ENCODE measurements around the gene DOK4.

Gene DOK4

GRCh38 chr16:57476546-57477410 is 9.5 kb downstream of the DOK4 start:
- DNase-seq (ENCODE audit: low read depth): no peak

DNA sequence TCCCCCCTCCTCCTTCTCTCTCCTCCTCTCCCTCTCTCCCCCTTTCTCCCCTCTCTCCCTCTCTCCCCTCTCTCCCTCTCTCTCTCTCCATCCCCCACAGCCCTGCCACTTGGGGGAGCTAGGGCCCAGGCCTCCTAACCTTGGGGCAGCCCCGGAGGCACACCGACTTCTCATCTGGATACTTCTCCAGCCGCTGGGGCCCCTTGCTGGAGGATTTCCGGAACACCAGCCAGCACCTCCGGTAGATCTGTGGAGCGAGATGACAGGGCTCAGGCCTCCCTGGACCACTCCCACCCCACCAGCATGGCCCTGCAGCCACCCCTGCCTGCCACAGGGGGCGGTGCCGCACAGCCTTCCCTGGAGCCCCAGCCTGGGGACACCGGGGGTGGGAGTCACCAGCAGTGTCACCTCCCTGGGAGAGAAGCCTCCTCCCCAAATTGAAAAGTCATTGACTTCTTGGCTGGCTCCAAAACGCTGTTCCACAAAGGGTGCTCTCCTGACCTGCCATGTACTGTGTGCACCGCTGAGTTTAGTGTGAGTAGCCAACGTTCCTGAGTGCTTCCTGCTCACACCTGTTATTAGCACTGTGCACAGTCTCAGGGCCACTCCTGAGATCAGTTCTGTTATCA is 10.5 kb downstream of the DOK4 start:
- no peak for DNase-seq (ENCODE audit: low read depth)

GRCh38 chr16:57474671-57475661 is 11.3 kb downstream of the DOK4 start:
- DNase-seq (ENCODE audit: low read depth): no peak

DNA sequence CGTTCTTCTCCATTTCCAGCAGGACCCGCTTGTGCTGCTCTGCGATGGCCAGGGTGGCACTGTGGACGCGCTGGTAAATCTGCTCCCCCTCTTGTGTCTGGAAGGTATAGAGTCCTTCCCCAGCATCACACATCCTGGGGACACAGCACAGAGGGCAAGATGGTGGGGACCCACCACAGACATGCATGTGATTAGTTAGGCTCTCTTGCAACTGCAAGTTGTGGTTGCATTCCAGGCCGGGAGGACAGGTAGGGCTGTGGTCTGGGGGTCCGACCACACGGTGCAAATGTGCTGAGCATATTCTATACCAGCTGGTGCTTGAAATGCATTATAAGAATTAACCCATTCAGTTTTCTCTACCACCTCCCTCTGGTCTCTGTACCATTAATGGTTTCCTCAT is 12.4 kb downstream of the DOK4 start:
- no peak for DNase-seq (ENCODE audit: low read depth)

- no peak for DNase-seq (ENCODE audit: low read depth)
These were observed 13.0 kb downstream of the DOK4 start for GRCh38 chr16:57473176-57473840.

DNA sequence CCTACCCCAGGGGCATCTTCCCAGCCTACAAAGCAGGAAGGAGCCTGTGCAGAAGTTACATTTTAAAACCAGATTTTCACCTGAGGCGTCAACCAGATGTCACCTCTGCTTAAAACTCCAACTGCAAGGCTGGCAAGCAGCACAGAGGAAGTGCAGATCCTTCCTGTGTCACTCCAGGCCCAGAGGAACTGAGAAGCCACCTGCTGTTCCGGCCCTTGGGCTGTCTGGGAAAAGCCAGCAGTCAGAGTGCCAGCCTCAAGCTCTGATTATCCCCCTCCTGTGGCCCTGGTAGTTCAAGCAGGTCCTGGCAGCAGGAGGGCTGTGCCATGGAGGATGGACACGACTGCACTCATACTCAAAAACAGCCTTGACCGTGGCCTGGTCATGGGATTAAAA is 13.6 kb downstream of the DOK4 start:
- no peak for DNase-seq (ENCODE audit: low read depth)

DNA sequence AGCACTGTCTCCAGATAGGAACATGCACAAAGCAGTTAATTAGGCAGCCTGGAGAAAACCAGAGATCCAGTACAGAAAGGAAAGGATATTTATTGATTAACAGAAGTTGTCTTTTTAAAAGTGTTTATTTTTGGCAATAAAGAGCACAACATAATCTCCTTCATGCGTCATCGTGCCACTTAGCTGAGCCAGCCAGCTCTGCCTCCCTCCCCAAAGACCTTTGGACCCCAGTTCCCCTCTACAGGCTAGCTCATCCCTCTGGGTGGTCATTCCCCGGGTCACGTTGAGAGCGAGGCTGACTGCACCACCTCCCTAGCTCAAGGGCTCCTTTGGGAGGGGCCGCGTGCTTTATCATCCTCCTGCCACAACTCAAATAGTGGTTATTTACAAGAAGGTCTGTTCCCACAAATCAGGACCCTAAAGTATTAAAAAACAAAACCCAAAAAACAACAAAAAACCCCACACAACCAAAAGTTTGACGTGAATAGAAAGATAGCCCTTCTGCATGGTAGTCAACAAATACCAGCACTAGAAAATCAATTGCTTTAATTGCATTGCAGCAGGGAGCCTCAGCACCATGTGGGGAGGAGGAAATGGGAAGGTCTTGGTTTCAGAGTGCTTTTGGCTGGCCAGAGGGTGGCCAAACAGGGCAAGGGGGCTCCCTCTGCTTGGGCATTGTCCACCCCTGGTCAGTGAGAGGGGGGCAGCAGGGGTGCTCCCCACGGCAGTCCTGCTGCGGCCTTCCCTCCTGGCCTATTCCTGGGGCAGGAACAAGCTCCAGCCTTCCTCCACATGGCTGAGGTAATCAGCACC is 14.2 kb downstream of the DOK4 start:
- no peak for DNase-seq (ENCODE audit: low read depth)

DNA sequence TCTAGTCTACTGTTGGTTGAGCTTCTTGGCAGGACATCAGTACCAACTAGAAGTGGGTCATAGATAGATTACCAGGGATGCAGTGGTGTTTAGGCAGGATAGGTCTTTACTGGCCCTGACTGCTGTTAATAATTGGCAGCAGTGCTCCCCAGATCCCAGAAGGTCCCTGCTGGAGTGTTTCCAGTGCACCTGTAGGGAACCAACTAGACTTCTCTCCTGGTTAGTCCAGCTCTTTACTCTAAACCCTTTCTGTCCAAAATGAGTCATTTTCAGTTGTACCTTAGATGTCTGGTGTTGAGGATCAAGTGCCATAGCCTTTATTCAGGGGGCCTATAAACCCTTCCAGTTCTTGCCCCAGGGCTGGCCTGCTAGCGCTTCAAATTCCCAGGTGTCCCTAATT is 15.1 kb downstream of the DOK4 start:
- no peak for DNase-seq (ENCODE audit: low read depth)

GRCh38 chr16:57470711-57471110 is 15.6 kb downstream of the DOK4 start:
- DNase-seq (ENCODE audit: low read depth): no peak

DNA sequence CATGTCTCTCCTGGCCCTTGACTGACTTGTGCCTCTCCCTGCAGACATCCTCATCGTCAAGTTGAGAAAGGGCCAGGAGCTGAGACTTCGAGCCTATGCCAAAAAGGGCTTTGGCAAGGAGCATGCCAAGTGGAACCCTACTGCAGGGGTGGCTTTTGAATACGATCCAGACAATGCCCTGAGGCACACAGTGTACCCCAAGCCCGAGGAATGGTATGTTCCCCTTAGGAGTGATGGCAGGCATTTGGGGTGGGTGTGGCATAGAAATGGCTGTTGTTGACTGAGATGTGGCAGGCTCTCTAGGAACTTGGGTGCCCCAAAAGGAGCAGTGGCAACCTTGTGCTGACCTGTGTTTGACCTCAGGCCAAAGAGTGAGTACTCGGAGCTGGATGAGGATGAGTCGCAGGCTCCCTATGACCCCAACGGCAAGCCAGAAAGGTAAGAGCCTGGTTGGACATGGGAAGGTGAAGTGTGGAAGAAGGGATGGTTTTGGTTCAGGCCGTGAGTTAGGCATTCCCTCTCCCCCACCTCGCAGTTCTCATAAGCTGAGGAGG is 16.3 kb downstream of the DOK4 start:
- DNase-seq (ENCODE audit: low read depth): no peak

DNA sequence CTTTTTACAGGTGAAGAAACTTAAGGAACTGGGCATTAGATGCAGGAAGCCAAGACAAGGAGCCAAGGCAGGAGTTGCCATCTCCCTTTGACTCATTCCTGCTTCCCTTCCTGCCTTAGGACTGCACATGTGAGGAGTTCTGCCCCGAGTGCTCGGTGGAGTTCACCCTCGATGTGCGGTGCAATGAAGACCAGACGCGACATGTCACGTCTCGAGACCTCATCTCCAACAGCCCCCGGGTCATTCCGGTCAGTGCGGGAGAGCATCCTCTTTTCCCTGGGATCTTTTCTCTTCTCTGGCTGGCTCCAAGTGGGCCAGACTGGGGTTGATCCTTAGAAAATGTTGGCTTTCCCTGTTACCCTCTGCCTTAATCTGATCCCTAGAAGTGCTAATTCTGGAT is 17.2 kb downstream of the DOK4 start:
- no peak for DNase-seq (ENCODE audit: low read depth)

GRCh38 chr16:57468346-57468745 is 17.9 kb downstream of the DOK4 start:
- no peak for DNase-seq (ENCODE audit: low read depth)

DNA sequence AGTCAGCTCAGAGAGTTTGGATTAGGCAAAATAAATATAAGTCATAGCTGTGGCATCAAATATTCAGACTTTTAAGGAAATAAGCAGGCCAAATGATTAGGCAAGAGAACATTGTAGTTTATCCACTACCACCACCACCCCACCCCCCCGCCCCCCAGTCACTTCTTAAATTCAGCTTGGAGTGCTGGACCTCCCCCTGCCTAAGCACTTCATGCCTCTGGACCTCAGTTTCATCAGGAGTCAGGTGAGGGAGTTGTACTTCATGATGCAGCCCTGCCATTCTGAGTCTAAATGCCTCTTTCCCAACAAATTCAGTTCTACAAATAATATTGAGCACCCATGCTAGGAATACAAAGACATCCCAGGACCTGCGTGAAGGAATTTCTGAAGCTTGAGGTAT is 21.8 kb downstream of the DOK4 start:
- no peak for DNase-seq (ENCODE audit: low read depth)

DNA sequence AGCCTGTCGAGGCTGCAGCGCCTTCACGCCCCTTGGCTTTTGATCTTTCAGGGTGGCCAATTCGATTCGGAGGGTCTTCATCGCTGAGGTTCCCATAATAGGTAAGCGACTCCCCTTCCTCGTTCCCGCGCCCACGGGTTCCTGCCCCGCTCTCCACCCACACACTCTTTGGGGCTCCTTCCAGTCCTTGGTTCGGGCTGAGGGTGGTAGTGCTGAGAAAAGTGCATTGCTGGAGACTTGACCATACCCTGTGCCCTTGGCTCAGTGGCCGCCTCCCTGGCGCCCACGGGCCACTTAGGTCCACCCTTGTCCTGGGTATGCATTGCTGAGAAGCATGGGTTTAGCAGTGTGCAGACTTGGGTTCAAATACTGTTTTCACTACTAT is 23.3 kb downstream of the DOK4 start:
- DNase-seq (ENCODE audit: low read depth): no peak

GRCh38 chr16:57462209-57462977 is 23.9 kb downstream of the DOK4 start, which contains the start of gene POLR2C:
POLR2C (plus strand) TSS chr16:57462679; CDS start chr16:57462725, 46 bp downstream.
- DNase-seq (ENCODE audit: low read depth): peak; percentile 57

DNA sequence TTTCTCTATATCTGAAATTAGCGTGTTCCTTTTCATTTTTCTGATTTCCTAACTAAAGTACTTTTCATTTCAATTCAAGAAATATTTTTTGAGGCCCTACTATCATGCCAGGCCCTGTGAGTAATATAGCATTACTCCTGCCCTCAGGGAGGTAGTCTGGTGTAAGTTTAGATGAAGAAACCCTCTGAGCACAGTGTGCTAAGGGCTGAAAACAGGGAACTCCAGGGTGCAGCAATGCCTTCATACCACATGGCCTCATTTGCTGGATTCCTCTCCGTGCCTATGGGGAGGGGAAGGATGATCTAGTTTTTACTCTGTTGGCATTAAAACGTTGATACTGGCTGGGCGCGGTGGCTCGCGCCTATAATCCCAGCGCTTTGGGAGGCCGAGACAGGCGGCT is 34.3 kb downstream of the DOK4 start:
- DNase-seq (ENCODE audit: low read depth): no peak

DNA sequence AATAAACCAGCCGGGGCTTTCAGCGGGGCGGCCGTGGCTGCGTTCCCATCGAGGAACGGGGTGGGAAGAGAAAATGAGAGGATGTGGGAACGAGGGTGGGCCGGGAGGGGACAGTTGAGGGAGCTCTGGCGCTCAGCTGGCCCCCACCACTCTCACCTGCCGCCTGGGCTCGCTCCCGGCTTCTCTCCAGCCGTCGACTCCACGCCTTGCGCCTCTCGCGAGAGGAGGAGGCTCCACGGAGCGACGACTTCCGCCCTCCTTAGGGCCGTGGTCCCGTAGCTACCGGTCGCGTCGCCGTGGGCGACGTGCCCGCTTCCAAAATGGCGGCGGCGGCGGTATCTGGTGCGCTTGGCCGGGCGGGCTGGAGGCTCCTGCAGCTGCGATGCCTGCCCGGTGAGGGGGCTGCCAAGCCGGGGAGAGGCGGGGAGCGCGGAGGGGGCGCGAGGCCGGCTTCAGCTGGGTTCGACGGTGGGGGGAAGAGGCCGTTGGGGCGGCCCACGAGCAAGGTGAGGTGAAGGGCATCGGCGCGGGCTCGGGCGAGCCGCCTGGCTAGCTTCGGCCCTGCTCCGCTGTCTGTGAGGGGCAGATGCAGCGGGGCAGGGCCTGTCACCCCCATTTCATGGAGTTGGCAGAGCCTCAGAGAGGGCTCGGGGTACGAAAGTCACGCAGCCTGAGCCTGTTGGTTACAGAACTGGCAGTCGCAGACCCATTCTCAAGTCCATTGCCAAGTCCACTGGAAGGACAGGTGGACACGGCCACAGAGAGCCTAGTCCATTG is 38.9 kb downstream of the DOK4 start, which contains the start of the genes CIAPIN1 and COQ9:
Gene CIAPIN1, minus strand, starts transcription at position 200 of the 777 bp plus-strand sequence. CDS start 6,457 bp downstream, outside the sequence.
Gene COQ9, plus strand, starts transcription at position 294 of the 777 bp plus-strand sequence. Its CDS starts 27 bp downstream, at position 321.
- DNase-seq (ENCODE audit: low read depth): peak; percentile 87

DNA sequence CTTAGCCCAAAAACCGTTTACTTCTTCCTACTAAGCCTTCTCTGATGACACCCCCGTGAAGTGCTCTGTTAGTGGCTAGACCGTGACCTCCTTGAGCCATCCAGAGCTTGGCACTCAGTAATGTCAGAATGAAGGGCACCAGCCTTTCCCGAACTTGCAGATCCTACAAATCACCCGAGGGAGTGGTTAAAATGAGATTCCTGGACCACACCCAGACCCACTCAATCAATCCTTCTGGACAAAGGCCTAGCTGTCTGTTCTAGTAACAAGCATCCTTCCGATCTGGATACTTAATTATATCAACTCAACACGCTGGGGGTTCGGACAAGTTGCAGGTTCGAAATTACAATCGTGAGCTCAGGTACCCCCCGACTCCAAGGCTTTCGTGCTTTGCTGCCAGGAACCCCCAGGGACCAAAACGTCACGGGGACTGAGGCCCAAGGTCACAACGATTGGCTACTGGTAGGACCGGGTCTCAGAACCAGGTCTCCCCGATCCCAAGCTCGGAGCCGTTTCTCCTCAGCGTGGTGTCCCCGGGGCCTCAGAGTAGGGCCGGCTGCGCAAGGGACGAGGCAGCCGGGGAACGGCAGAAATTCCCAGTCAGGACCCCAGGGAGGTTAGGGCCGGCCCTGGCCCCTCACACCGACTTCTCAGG is 39.6 kb downstream of the DOK4 start:
- no peak for DNase-seq (ENCODE audit: low read depth)

Measured in GM04504 (cell line).